Kidney capillary endothelial cell (primary cell): Measurements from ENCODE around the gene TCTA.

ENCODE experiments used
- DNase-seq: peaks from one replicate; pipeline ENCODE4 v3.0.0-alpha.2; 2018; ENCODE audit warnings: low spot score

TCTA gene

GRCh38 chr3:49410846-49411534, 1.2 kb upstream of the TCTA start:
- DNase-seq, result no peak

GRCh38 chr3:49411535-49411967, 672 bp upstream of the TCTA start:
- DNase-seq, result no peak

GRCh38 chr3:49412632-49413337, 562 bp downstream of the TCTA start:
- DNase-seq, result no peak

- DNase-seq, result no peak
Observed at GRCh38 chr3:49413338-49413734, 1.1 kb downstream of the TCTA start.

- no peak for DNase-seq
Observed at GRCh38 chr3:49414753-49415152, 2.5 kb downstream of the TCTA start.

GRCh38 chr3:49415931-49416601, 3.8 kb downstream of the TCTA start:
- DNase-seq, result no peak

GRCh38 chr3:49416867-49417266, 4.6 kb downstream of the TCTA start:
- DNase-seq, result no peak

- DNase-seq, result no peak
Observed at GRCh38 chr3:49417516-49418120, 5.4 kb downstream of the TCTA start.

- DNase-seq, result no peak
Observed at GRCh38 chr3:49421890-49422378, 9.7 kb downstream of the TCTA start.

GRCh38 chr3:49422379-49423248, 10.4 kb downstream of the TCTA start, which contains the start of gene AMT:
AMT (minus strand) TSS chr3:49422473; CDS start chr3:49422450, 23 bp downstream.
- no peak for DNase-seq

- no peak for DNase-seq
Observed at GRCh38 chr3:49424816-49425215, 12.6 kb downstream of the TCTA start.

GRCh38 chr3:49427586-49427985, 15.4 kb downstream of the TCTA start:
- DNase-seq, result no peak

- no peak for DNase-seq
Observed at GRCh38 chr3:49428752-49429080, 16.5 kb downstream of the TCTA start.

- no peak for DNase-seq
Observed at GRCh38 chr3:49434731-49435130, 22.5 kb downstream of the TCTA start.

GRCh38 chr3:49445391-49445790, 33.2 kb downstream of the TCTA start:
- no peak for DNase-seq

GRCh38 chr3:49453621-49454020, 41.4 kb downstream of the TCTA start:
- DNase-seq, result no peak

GRCh38 chr3:49454458-49454857, 42.2 kb downstream of the TCTA start:
- no peak for DNase-seq

GRCh38 chr3:49454898-49455681, 42.9 kb downstream of the TCTA start:
- DNase-seq, result no peak

- no peak for DNase-seq
Observed at GRCh38 chr3:49456466-49456865, 44.2 kb downstream of the TCTA start.

- DNase-seq, result no peak
Observed at GRCh38 chr3:49460188-49460890, 48.1 kb downstream of the TCTA start.
